NCI-H146 treated with DMSO at 0.1 percent for 48 hours (cell line): ENCODE data around the gene VGLL2.
"Not testable (repeated sequence)": the region's sequence is repeated elsewhere in the genome, so short reads cannot be mapped to it uniquely, and the experiment has no call there.

Experiments
- DNase-seq: peaks from one replicate; lab custom pipeline; 2025; ENCODE audit not compliant: unreplicated experiment; lab: John Stamatoyannopoulos, UW

VGLL2 gene, protein sequence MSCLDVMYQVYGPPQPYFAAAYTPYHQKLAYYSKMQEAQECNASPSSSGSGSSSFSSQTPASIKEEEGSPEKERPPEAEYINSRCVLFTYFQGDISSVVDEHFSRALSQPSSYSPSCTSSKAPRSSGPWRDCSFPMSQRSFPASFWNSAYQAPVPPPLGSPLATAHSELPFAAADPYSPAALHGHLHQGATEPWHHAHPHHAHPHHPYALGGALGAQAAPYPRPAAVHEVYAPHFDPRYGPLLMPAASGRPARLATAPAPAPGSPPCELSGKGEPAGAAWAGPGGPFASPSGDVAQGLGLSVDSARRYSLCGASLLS

DNA sequence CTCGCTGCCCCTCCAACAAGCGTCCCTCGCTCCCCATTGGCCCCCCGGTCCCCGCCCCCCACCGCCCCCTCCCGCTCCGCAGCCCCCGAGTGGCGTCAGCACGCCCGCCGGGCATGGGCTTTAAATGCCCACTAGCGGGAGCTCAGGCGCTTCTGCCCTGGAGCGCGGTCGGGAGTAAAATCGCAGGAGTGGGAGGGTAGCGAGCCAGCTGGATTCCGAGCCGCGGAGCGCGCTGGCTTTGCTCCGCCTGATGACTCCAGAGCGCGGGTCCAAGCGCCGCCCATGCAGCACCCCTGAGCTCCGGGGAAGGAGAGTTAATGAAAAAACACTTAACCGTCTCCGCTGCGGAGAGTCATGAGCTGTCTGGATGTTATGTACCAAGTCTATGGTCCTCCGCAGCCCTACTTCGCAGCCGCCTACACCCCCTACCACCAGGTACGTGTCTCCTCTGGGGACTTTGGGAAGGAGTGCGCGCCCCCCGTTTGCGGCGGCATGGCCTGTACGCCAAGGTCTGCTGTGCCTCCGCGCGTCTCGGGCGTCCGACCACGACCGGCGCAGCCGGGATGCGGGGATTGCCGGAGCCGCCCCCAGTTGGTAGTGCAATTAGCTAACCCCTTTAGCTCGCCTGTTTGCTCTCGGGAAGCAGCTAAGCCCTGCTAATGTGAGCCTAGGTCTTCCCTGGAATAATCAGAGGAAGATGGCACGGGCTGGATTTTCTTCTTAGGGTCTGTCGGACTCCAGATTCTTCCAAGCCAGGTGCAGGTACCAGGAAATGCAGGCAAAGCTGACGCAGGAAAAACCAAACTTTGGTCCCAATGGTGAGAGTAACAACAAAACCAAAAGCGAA lies at the start of gene VGLL2:
TSS of gene VGLL2 (plus strand) at position 149 of the 847 bp plus-strand sequence. CDS start at position 355, 206 bp downstream.
- no peak for DNase-seq

DNA sequence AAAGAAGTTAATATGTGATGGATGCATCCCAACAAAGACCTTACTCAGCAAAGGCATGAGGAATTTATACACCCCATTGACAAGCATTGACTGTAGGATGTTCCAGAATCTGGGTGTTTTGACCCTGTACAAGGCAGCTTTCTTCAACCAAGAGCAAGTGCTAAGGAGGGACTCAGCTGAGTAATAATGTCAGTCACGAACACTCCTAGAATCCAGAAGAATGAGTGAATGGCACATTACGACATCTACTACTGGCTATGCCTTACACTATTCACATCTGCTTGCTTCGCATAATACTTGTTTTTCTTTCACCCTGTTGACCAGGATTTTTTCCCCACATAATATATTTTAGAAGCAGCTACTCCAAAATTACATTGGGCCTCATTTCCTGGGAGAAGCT lies 42.5 kb upstream of the VGLL2 start:
- no peak for DNase-seq

DNA sequence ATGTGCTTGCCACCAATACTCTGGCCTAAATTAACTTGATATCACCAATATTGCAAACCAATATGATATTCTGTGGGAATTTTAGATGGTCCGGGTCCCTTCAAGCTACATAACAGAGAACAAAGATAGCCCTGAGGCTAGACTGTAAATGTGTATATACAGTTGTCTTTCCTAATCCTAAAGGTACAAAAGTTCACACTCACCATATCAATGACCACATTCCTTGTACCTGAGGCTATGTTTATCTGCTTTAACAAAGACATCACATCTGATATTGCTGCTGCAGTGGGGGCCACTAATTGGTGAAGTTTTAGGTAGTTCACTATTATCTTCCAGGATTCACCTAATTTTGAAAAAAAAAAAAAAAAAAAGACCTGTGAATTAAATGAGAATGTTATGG lies 38.6 kb upstream of the VGLL2 start:
- no peak for DNase-seq

DNA sequence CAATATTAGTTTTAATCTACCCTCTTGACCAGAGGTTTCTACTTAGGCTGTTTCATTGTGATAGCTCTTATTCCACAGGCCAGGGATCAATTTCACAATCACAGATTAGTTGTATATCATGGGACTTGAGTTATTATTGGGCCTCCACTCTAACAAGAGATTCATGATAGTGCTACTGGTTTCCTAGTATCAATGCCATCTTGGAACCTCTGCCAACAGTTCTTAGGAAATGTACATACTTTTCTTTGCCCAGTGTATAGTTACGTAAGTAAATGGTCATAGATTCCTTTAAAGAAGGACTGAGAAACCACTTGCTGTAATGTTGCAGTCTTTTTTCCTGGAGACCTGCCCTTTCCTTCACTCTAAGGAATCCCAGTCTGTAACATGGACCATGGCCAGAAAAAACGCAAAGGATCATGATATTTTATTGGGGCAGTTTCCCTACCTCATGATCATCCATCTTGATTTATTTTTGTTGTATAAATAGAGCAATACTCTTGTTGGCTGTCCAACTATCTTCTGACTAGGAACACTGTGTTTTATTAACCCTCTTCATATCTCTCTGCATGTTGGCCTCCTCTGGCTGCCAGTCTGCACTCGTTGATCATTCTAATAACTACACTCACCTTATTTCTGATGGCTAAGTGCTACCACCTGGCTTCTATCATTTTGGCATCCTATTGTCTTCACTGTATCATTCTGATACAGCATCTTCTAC lies 38.0 kb upstream of the VGLL2 start:
- DNase-seq: no peak

DNA sequence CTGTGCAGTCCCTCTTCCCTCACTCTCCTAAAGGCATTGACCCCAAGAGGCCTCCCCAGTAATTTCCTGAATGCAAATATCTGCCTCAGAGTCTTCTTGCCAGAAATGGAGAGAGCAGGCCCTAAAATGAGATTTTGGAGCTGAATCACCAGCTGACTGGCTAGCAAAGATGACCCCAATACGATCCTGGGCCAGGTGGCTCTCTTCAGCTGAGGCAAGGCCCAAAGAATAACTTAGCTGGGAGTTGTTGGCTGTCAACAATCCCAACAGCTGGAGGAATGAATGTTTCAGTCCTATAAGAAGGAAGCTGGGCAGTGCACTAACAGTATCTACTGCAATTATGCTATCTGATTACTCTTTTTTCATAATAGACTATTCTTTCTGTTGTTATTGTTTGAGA lies 37.2 kb upstream of the VGLL2 start:
- no peak for DNase-seq

DNA sequence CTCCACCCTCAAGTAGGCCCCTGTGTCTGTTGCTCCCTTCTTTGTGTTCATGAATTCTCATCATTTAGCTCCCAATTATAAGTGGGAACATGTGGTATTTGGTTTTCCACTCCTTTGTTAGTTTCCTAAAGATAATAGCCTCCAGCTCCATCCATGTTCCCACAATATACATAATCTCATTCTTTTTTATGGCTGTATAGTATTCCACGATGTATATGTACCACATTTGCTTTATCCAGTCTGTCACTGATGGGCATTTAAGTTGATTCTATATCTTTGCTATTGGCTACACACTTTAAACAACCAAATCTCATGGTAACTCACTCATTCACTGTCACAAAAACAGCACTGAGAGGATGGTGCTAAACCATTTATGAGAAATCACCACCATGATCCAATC lies 35.5 kb upstream of the VGLL2 start:
- no peak for DNase-seq

DNA sequence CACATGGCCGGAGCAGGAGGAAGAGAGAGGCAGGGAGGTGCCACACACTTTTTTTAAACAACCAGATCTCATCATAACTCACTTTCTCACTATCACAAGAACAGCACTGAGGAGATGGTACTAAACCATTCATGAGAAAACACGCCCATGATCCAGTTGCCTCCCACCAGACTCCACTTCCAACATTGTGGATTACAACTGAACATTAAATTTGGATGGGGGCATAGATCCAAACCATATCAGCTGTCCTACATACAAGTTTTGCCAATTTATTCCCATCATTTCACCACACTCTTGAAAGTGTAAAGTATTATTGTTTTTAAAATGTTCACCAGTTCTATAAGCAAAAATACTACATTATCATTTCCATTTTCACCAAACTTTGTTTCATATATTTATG lies 33.9 kb upstream of the VGLL2 start:
- no peak for DNase-seq

DNA sequence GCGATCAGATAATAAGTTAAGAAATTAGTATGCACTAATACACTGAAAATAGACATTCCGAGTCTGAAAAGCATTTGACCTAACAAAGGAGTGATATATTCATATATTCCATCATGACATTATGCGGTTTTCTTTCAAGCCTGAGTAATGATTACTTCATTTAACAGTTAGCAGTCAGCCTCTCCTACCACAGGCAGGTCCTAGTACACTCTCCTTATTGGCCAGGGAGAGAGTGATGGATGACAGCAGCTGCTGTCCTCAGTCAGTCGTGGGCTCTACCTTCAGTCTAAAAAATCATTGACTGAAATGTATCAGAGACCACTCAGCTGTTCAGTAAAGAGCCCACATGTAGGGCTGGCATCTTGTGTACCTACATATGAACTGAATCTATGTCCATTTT lies 33.2 kb upstream of the VGLL2 start:
- DNase-seq: no peak

DNA sequence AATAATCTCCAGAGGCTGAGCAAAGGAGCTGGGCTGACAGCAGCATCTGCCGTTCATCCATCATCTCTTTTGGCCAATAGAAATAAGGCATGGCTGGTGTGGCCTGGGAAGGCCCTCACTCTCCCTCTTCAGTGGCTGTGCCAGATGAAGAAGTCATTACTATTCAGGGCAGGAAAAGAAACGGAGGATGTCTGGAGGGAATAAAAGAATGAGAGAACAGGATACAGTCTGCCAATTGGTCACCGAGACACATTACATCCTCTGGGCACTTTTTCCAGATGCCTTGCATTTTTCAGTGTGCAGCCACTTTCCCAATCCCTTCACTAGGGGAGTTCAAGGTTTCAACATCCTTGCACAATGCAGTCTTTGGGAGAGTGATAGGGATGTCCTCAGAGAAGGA lies 32.2 kb upstream of the VGLL2 start:
- no peak for DNase-seq

DNA sequence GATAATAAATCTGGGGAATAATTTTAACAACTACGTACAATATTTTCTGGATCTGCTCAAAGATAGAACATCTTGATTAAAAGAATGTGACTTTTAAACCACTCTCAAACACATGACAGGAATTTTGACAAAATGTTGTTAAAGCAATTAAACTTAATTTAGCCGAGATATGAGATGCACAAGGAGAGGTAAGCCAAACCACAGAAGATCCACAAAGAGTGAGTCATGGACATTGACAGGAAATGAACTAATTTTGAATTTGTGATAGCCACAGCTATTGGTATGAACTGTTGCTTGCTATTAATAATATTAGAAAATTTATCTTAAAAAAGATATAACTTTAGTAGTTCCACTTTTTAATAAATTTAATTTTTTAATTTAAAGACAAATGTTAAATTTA lies 27.8 kb upstream of the VGLL2 start:
- no peak for DNase-seq

DNA sequence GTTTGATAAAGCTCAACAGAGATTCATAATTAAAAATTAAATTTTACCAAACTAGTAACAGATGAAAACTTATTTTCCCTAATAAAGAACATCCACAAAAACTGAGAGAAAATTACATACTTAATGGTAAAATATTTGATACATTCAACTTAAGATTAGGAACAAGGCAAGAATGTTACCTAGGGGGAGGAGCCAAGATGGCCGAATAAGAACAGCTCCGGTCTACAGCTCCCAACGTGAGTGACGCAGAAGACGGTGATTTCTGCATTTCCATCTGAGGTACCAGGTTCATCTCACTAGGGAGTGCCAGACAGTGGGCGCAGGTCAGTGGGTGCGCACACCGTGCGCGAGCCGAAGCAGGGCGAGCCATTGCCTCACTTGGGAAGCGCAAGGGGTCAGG lies 20.8 kb upstream of the VGLL2 start:
- not testable (repeated sequence) for DNase-seq

DNA sequence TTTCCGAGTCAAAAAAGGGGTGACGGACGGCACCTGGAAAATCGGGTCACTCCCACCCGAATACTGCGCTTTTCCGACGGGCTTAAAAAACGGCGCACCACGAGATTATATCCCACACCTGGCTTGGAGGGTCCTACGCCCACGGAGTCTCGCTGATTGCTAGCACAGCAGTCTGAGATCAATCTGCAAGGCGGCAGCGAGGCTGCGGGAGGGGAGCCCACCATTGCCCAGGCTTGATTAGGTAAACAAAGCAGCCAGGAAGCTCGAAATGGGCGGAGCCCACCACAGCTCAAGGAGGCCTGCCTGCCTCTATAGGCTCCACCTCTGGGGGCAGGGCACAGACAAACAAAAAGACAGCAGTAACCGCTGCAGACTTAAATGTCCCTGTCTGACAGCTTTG lies 20.4 kb upstream of the VGLL2 start:
- not testable (repeated sequence) for DNase-seq

DNA sequence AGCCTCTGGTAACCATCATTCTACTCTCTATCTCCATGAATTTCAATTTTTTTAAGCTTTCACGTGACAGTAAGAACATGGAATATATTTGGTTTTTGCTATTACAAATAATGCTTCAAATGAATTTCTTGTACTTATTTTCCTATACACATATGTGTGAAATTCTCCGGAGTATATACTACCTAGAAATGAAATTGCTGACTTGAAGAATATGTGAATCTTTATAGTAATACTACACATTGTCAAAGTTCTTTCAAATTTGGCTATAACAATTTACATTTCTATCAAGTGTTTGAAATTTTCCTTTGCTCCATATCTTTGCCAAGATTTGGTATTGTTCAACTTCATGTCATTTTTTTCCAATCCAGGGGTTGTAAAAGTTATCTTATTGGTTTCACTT lies 11.6 kb upstream of the VGLL2 start:
- no peak for DNase-seq

DNA sequence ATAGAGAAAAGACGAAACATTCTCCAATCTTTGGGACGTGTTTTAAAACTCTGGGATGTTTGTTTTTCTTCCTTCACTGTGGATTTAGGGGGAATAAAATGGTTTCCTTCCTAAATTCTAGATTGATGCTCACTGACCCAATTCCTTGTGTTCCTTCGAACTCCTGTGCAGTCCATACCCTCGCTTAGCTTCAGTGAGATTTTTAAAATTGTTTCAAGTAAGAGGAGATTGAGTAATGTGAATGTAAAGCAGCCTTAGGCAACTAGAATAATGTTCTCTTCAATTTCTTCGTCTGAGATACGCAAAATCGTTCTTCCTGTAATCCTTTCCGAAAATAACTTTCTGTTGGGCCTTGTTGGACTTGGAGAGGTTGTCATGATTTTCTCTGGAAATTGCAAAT lies 2.6 kb upstream of the VGLL2 start:
- no peak for DNase-seq

DNA sequence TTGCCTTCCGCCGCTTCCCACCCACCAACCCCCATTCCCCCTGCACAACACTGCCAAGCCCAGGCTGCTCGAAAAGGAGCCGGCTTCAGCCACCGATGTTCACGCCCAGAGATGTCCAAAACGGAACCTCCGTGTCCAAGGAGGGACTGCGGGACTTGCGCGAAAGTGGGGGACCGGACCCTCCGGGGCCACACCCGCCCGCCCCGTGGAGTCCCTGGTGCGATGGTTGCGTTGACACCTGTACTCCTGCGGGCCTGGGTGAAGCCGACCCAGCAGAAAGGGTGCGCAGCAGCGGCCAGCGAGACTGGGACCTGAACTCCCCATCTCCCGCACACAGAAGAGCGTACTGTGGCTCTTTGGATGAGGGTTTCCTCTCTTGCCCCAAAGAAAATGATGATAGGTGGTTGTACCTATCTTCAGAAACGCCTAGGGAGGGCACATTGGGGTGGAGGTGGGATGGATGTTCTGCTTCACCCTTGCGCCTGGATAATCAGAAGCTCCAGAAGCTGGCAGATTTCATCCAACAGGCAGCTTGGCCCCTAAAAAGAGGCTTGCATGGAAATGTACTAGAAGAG lies 1.9 kb upstream of the VGLL2 start:
- no peak for DNase-seq

DNA sequence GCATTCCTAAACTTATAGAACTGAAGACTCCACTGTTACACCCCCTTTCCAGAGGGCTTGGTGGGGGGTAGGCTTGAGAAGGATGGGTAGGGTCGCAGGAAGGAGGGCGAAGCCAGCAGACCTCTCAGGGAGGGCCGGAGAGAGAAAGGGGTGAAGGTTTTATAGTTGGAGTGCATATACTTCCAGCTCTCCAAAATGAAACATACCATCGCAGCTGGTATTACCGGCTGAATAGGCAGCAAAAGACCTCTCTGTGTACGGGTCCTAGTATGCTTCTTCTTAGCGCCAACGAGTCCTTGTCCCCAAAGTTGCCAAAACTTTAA lies 1.0 kb upstream of the VGLL2 start:
- DNase-seq: no peak

DNA sequence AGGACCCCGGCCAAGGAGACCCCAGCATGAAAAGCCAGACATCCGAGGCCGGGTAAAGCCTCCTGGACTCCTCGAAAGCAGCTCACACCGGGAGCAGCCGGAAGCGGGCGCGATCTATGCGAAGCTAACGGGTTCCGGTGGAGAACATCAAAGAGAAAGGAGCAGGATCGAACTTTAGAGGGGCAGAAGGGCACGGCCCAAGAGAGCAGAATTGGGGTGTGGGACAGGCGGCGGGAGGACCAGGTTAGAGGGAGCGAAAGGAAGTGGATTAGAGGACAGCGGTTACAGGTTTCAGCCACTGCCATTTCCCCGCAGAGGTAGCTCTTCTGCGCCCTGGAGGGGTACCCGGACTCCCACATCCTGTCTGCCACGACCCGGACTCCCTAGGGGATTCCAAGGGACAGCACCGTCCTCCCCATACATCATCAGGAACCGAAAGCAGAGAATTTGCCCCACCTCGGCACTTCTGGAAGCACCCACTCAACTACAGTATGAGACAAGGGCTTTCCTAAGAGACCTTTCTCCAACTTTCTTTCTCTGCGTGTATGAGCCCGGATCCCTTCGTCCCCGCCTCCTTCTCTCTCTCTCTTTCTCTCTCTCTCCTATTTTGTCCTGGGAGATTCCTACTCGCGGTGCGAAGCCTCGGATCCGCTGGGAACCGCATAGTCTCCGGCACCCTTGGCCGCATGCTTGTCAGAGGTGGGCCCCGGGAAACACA lies 507 bp upstream of the VGLL2 start:
- no peak for DNase-seq

DNA sequence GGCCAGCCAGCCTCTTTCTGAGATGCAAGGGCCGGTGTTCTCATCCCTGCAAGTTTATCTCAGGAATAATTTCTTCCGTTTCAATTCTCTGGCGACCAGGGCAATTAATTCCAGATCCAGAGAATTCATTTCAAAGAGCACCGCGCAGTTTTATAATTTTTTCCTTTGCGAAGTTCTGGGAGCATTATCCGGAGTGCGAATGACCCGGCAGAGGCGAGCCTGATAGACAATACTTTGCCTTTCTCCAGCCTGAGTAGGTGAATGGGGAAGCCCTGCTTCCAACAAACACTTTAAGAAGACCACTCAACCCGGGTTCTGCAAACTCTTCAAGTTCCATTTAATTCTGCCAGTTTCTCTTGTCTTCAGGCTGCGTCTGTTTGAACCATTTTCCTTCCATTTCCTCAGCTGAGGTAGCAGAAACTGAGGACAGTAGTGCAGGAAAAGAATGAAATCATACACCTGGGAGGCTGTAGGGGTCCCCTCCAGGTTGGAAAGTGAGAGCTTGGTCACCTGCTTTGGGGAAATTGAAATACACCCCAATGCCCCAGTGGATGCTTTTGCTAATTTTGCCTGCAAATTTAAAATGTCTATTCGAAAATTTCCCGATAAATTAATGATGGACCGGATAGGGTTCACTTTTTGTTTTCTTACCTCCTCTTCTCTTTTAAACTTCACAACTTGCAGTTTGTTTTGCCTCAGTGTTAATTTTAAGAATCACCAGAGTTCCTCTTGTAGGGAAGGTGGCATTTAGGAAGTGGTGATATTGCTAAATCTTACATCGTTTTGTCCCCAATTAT lies 1.1 kb downstream of the VGLL2 start:
- DNase-seq: no peak

DNA sequence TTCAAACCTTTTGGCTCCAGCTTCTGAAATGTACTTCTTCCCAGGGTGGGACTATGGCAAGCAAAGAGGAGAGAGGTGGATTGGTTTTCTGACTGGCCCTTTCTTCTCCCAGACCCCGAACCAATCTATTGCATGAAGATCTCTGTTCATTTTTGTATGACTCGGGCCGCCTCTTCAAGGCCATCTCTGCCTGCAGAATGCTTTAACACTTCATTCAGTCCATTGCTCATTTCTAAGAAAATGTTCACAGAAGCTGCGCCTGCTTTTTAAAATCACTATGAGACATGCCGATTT lies 1.6 kb downstream of the VGLL2 start:
- DNase-seq: no peak

DNA sequence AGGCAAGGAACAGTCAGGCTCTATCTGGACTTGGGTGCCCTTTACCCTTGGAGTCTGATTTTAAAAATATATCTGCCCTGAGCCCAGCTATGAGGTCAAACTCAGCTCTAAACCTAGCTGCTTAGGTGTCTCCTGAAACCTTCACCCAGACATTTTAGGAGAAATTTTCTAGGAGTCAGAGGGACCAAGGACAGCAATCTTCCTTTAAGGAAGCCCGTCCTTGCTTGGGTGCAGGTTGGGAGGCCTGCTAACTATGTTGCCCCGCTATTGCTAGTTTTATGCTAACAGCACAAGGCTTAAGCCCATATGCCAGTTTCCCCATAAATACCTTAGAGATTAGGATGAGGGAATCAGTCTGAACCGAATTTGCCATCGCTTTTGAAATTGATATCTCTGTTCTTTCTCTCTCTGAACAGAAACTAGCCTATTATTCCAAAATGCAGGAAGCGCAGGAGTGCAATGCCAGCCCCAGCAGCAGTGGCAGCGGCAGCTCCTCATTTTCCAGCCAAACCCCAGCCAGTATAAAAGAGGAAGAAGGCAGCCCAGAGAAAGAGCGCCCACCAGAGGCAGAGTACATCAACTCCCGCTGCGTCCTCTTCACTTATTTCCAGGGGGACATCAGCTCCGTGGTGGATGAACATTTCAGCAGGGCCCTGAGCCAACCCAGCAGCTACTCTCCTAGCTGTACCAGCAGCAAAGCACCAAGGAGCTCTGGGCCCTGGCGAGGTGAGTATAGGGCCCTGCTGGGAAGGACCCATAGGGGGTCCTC lies 2.6 kb downstream of the VGLL2 start:
- no peak for DNase-seq
